Measurements from ENCODE around the gene ABHD2.

DNA sequence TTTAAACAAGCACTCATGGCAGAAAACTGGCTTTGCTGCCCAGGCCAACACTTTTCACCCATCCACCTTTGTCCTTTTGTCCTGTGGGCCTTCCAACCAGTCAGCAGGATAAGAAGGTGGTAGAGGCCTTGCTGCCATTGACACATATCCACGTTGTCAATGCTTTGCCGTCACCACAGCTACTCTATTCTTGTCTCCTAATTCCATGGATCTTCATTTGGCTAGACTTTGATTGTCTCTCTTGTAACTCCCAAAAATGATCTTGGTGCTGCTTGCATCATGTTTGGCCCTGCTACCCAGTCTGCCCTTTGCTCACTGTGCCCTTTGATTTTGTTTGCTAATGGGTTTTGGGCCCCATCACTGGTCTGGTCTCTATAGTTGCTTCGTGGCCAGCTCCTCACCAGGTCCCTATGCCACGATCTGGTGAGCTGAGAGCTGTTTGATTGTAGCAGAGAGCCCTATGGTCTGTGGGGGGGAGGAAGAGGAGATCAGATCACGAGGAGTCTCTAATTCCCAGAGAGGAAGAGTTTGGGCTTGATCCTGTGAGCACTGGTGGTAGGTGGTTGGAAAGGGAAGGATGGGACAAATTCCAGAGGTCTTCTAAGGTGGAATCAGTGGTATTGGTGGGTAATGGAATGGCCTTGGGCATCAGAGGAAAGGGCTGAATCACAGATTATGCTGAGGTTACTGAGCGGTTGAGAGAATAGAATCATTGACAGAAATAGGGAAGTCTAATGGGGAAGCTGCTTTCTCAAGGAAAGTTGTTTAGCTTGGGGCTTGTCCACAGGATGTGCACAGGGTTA lies 40.3 kb downstream of the ABHD2 start:
- TF ChIP-seq, protein P1, sequence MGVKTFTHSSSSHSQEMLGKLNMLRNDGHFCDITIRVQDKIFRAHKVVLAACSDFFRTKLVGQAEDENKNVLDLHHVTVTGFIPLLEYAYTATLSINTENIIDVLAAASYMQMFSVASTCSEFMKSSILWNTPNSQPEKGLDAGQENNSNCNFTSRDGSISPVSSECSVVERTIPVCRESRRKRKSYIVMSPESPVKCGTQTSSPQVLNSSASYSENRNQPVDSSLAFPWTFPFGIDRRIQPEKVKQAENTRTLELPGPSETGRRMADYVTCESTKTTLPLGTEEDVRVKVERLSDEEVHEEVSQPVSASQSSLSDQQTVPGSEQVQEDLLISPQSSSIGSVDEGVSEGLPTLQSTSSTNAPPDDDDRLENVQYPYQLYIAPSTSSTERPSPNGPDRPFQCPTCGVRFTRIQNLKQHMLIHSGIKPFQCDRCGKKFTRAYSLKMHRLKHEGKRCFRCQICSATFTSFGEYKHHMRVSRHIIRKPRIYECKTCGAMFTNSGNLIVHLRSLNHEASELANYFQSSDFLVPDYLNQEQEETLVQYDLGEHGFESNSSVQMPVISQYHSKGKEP (tag by site-specific recombination; IDR thresholded peaks at IDR 0.05) = no peak
- no peak for TF ChIP-seq ZSCAN30 (tag by site-specific recombination; IDR thresholded peaks at IDR 0.05)
- no peak for TF ChIP-seq ZNF274 (IDR thresholded peaks at IDR 0.05; ENCODE audit: low read length)
- TF ChIP-seq ZNF274 (tag by site-specific recombination; IDR thresholded peaks at IDR 0.05; ENCODE audit: borderline replicate concordance) = no peak
- TF ChIP-seq, protein P2, sequence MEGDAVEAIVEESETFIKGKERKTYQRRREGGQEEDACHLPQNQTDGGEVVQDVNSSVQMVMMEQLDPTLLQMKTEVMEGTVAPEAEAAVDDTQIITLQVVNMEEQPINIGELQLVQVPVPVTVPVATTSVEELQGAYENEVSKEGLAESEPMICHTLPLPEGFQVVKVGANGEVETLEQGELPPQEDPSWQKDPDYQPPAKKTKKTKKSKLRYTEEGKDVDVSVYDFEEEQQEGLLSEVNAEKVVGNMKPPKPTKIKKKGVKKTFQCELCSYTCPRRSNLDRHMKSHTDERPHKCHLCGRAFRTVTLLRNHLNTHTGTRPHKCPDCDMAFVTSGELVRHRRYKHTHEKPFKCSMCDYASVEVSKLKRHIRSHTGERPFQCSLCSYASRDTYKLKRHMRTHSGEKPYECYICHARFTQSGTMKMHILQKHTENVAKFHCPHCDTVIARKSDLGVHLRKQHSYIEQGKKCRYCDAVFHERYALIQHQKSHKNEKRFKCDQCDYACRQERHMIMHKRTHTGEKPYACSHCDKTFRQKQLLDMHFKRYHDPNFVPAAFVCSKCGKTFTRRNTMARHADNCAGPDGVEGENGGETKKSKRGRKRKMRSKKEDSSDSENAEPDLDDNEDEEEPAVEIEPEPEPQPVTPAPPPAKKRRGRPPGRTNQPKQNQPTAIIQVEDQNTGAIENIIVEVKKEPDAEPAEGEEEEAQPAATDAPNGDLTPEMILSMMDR (tag by site-specific recombination; IDR thresholded peaks at IDR 0.05) = no peak
- TF ChIP-seq, protein P3, sequence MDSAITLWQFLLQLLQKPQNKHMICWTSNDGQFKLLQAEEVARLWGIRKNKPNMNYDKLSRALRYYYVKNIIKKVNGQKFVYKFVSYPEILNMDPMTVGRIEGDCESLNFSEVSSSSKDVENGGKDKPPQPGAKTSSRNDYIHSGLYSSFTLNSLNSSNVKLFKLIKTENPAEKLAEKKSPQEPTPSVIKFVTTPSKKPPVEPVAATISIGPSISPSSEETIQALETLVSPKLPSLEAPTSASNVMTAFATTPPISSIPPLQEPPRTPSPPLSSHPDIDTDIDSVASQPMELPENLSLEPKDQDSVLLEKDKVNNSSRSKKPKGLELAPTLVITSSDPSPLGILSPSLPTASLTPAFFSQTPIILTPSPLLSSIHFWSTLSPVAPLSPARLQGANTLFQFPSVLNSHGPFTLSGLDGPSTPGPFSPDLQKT (IDR thresholded peaks at IDR 0.05; ENCODE audit: borderline replicate concordance, low read depth, low read length) = no peak
- TF ChIP-seq ZNF747 (tag by site-specific recombination; IDR thresholded peaks at IDR 0.05) = no peak
- no peak for TF ChIP-seq RBAK (tag by site-specific recombination; IDR thresholded peaks at IDR 0.05)
- no peak for TF ChIP-seq ZNF501 (tag by site-specific recombination; IDR thresholded peaks at IDR 0.05)
- TF ChIP-seq ZNF266 (tag by site-specific recombination; IDR thresholded peaks at IDR 0.05; ENCODE audit: low read depth) = no peak
- TF ChIP-seq, protein P4, sequence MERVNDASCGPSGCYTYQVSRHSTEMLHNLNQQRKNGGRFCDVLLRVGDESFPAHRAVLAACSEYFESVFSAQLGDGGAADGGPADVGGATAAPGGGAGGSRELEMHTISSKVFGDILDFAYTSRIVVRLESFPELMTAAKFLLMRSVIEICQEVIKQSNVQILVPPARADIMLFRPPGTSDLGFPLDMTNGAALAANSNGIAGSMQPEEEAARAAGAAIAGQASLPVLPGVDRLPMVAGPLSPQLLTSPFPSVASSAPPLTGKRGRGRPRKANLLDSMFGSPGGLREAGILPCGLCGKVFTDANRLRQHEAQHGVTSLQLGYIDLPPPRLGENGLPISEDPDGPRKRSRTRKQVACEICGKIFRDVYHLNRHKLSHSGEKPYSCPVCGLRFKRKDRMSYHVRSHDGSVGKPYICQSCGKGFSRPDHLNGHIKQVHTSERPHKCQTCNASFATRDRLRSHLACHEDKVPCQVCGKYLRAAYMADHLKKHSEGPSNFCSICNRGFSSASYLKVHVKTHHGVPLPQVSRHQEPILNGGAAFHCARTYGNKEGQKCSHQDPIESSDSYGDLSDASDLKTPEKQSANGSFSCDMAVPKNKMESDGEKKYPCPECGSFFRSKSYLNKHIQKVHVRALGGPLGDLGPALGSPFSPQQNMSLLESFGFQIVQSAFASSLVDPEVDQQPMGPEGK (tag by site-specific recombination; IDR thresholded peaks at IDR 0.05) = no peak

Data from HEK293 (cell line).